HepG2 (cell line): ENCODE measurements around the gene DDHD1. TPM values are rescaled to one million over a fixed set of nuclear protein-coding genes. Genes with fewer than 3 reads are reported as not detected.

Experiments
- ATAC-seq: fragments of 200-7000 bp; cut with Tn5 transposase; 3 replicates; pipeline ENCODE4 v1.9.1; 2020; ENCODE audit warnings: mild to moderate bottlenecking, moderate library complexity
- BruUV-seq: library from RNA; stranded (reverse); fragments of 400-500 nt; replicated peaks from 2 replicates; lab custom pipeline; 2021; lab: Mats Ljungman, UMichigan
- CTCF ChIA-PET: fragments of 300-600 bp; formaldehyde crosslinking; extraction: SDS; loops from one replicate; lab custom pipeline; 2021; ENCODE audit warnings: low total read pairs, inconsistent platforms, low intra/inter-chr PET ratio; lab: Yijun Ruan, JAX
- POLR2A ChIA-PET: fragments of 350-600 bp; sonication (Branson Sonifier 250); formaldehyde crosslinking; loops from one replicate; lab custom pipeline; 2020; ENCODE audit warnings: antibody characterized with exemption, inconsistent platforms; lab: Yijun Ruan, JAX
- DNase-seq: peaks from one replicate; pipeline ENCODE4 v3.0.0-alpha.2; 2015; ENCODE audit warnings: low spot score
- FAIRE-seq: peaks from 3 replicates; lab custom pipeline; 2011; peaks lifted over from hg19 to GRCh38; lab: Jason Lieb, UNC
- H2AFZ ChIP-seq: one replicate; pipeline ENCODE4 v1.6.1; 2011; ENCODE audit warnings: low read length, inconsistent platforms
- H3K27ac ChIP-seq: fragments of 300-600 bp; 3 replicates; pipeline ENCODE4 v1.8.0; 2011; ENCODE audit warnings: mixed run types, mild to moderate bottlenecking, mixed read lengths, low read length, inconsistent platforms; ENCODE audit not compliant: insufficient read depth; ENCODE audit errors: extremely low read length
- H3K27me3 ChIP-seq, 2 experiments: fragments of 200-600 bp in 1 of 2; 2 replicates in 1 of 2; 3 replicates in 1 of 2; pipeline versions ENCODE4 v1.6.0 to v1.8.0; 2011; ENCODE audit warnings: low read length in 2 of 2, mild to moderate bottlenecking in 2 of 2, moderate library complexity in 2 of 2, inconsistent platforms in 1 of 2; ENCODE audit not compliant: insufficient read depth in 2 of 2, control insufficient read depth in 1 of 2
- H3K36me3 ChIP-seq, 2 experiments: fragments of 200-600 bp in 1 of 2; replicated peaks in 1 of 2; 2 replicates in 1 of 2; 3 replicates in 1 of 2; pipeline versions ENCODE4 v1.5.1 to v1.8.0; 2011; ENCODE audit warnings: low read length in 2 of 2, inconsistent platforms in 1 of 2; ENCODE audit not compliant: insufficient read depth in 2 of 2, control insufficient read depth in 1 of 2
- H3K4me1 ChIP-seq: 2 replicates; pipeline ENCODE4 v1.5.1; 2012; ENCODE audit warnings: low read length, inconsistent platforms; ENCODE audit not compliant: insufficient read depth
- H3K4me2 ChIP-seq: 2 replicates; pipeline ENCODE4 v1.6.0; 2011; ENCODE audit warnings: low read depth, low read length, inconsistent platforms
- H3K4me3 ChIP-seq, 3 experiments: fragments of 200-600 bp in 1 of 3; sonication (generic), shearing (Covaris generic) in 1 of 3; replicated peaks in 1 of 3; 2 replicates each; pipeline ENCODE4 v1.5.1; 2011 to 2016; ENCODE audit warnings: low read length in 3 of 3, inconsistent platforms in 2 of 3, low read depth in 2 of 3, mild to moderate bottlenecking in 2 of 3, control low read depth in 1 of 3, mixed read lengths in 1 of 3; ENCODE audit not compliant: insufficient read depth in 1 of 3
- H3K79me2 ChIP-seq: one replicate; pipeline ENCODE4 v1.6.1; 2011; ENCODE audit warnings: low read length, inconsistent platforms; ENCODE audit not compliant: insufficient read depth
- H3K9ac ChIP-seq: 2 replicates; pipeline ENCODE4 v1.6.0; 2011; ENCODE audit warnings: mild to moderate bottlenecking, low read depth, low read length, inconsistent platforms; ENCODE audit not compliant: insufficient read depth
- H3K9me3 ChIP-seq: 2 replicates; pipeline ENCODE4 v1.5.1; 2012; ENCODE audit warnings: mild to moderate bottlenecking, low read length
- H4K20me1 ChIP-seq: 2 replicates; pipeline ENCODE4 v1.6.0; 2011; ENCODE audit warnings: inconsistent platforms, mild to moderate bottlenecking, low read length, moderate library complexity; ENCODE audit not compliant: insufficient read depth
- AGO1 ChIP-seq: fragments of 200-400 bp; formaldehyde crosslinking; IDR thresholded peaks from 2 replicates; pipeline ENCODE4 v1.6.1; 2017; ENCODE audit warnings: mild to moderate bottlenecking, low read depth, low read length, moderate library complexity; ENCODE audit not compliant: poor library complexity, severe bottlenecking
- ARID2 ChIP-seq: sonication (generic); formaldehyde crosslinking; IDR thresholded peaks from 2 replicates; pipeline ENCODE4 v1.8.1; 2022; ENCODE audit warnings: mild to moderate bottlenecking, missing genetic modification reagents, borderline replicate concordance
- ARNT2 ChIP-seq: sonication (generic); formaldehyde crosslinking; IDR thresholded peaks from 2 replicates; pipeline ENCODE4 v1.8.0; 2022; ENCODE audit warnings: mild to moderate bottlenecking, low read depth, missing genetic modification reagents, moderate library complexity
- ERF ChIP-seq: IDR thresholded peaks from 2 replicates; pipeline ENCODE4 v1.6.1; 2018; ENCODE audit warnings: missing biosample characterization, missing genetic modification reagents
- ETV6 ChIP-seq: sonication (generic); formaldehyde crosslinking; conservative IDR thresholded peaks from 2 replicates; pipeline ENCODE4 v1.4.0; 2020; ENCODE audit warnings: missing genetic modification reagents
- PAX8 ChIP-seq: sonication (generic); formaldehyde crosslinking; IDR thresholded peaks from 2 replicates; pipeline ENCODE4 v1.8.0; 2022; ENCODE audit warnings: mild to moderate bottlenecking, missing genetic modification reagents, borderline replicate concordance
- PRPF4 ChIP-seq: fragments of 200-400 bp; formaldehyde crosslinking; IDR thresholded peaks from 2 replicates; pipeline ENCODE4 v1.6.1; 2016; ENCODE audit warnings: low read length, low read depth; ENCODE audit not compliant: poor library complexity, severe bottlenecking
- RELA ChIP-seq: sonication (generic); formaldehyde crosslinking; IDR thresholded peaks from 2 replicates; pipeline ENCODE4 v1.4.0; 2020; ENCODE audit warnings: missing genetic modification reagents
- SP5 ChIP-seq: IDR thresholded peaks from 2 replicates; pipeline ENCODE4 v1.6.1; 2016; ENCODE audit warnings: low read depth, borderline replicate concordance
- THAP7 ChIP-seq: sonication (generic); formaldehyde crosslinking; IDR thresholded peaks from 2 replicates; pipeline ENCODE4 v1.8.1; 2023; ENCODE audit warnings: mild to moderate bottlenecking, missing genetic modification reagents
- ZBTB21 ChIP-seq: sonication (generic); formaldehyde crosslinking; IDR thresholded peaks from 2 replicates; pipeline ENCODE4 v1.4.0; 2020; ENCODE audit warnings: missing genetic modification reagents
- ZBTB26 ChIP-seq: IDR thresholded peaks from 2 replicates; pipeline ENCODE4 v1.6.1; 2016; ENCODE audit warnings: missing compliant biosample characterization, missing genetic modification reagents, borderline replicate concordance
- ZBTB4 ChIP-seq: sonication (generic); formaldehyde crosslinking; IDR thresholded peaks from 2 replicates; pipeline ENCODE4 v1.4.0; 2020; ENCODE audit warnings: missing genetic modification reagents, mild to moderate bottlenecking, borderline replicate concordance
- ZBTB46 ChIP-seq: sonication (generic); formaldehyde crosslinking; IDR thresholded peaks from 2 replicates; pipeline ENCODE4 v1.4.0; 2020; ENCODE audit warnings: mild to moderate bottlenecking, missing genetic modification reagents, borderline replicate concordance
- ZGPAT ChIP-seq: IDR thresholded peaks from 2 replicates; pipeline ENCODE4 v1.6.1; 2016; ENCODE audit warnings: mild to moderate bottlenecking
- ZNF329 ChIP-seq: sonication (generic); formaldehyde crosslinking; IDR thresholded peaks from 2 replicates; pipeline ENCODE4 v1.9.0; 2021; ENCODE audit warnings: low read depth, mild to moderate bottlenecking, missing genetic modification reagents
- WGBS: methylation state at CpG from one replicate; pipeline ENCODE4 v1.1.6; 2017; ENCODE audit warnings: low lambda C conversion rate; 5-methylcytosine and 5-hydroxymethylcytosine counted together
- in situ Hi-C: cut with HindIII; loops from 2 replicates; pipeline ENCODE4 v1.10.0; 2017; ENCODE audit warnings: low pct_unique_long_range_greater_than_20kb; ENCODE audit not compliant: extremely low pct_ligation_motif_present
- intact Hi-C: fragments of 100-400 bp; cut with micrococcal nuclease; formaldehyde crosslinking; loops from one replicate; pipeline ENCODE4 v1.10.0; 2022; ENCODE audit not compliant: unreplicated experiment
- polyA plus RNA-seq, 8 experiments: library from polyadenylated mRNA; depleted of rRNA in 3 of 8; stranded (reverse) in 7 of 8; unstranded in 1 of 8; fragments of >200 nt; fragmentation: Illumina TruSeq in 4 of 8; extraction: Trizol in 4 of 8; gene quantifications; 2 replicates each; pipeline versions ENCODE4 v1.2.1 to v1.2.3, GENCODE V29; 2011 to 2016; ENCODE audit warnings: low read depth in 4 of 8, missing spikeins in 1 of 8, mixed read lengths in 1 of 8; ENCODE audit not compliant: insufficient read depth in 1 of 8
- total RNA-seq, 5 experiments: library from RNA; depleted of rRNA; stranded (reverse); fragments of >200 nt; fragmentation: Illumina TruSeq; extraction: Trizol; gene quantifications; 2 replicates each; pipeline ENCODE4 v1.2.3, GENCODE V29; 2016; ENCODE audit warnings: low read depth in 1 of 5

The DDHD1 gene
- total and polyA plus RNA-seq, 2 of the 13 experiments (the other 11 are each of a cell fraction or from before 2014, with no cell fraction given), result 4.6 to 8.3 TPM

GRCh38 chr14:53041067-53041466 lies 112.1 kb downstream of the DDHD1 start:
- WGBS, result 96% methylated on average over 2 of the region's 2 CpGs

More at GRCh38 chr14:53041067-53041466, 112.1 kb downstream of the DDHD1 start:
- DNase-seq (no peak), FAIRE-seq (no peak), ATAC-seq (no peak)
- no peaks in the 10 kb centered on the region for H3K9me3 ChIP-seq
- H2AFZ ChIP-seq, result no peak overlapping the region
- intact Hi-C loops (no loop called here), in situ Hi-C loops (no loop called here)
- H3K79me2 ChIP-seq, result no peaks in the 10 kb centered on the region
- no peaks in the 10 kb centered on the region for H3K4me1 ChIP-seq
- no peak overlapping the region for H3K4me2 ChIP-seq
- no peaks in the 10 kb centered on the region for H3K27me3 ChIP-seq
- ChIA-PET POLR2A (no interaction called here), CTCF (no interaction called here)
- no peak overlapping the region for H3K9ac ChIP-seq
- no peaks in the 10 kb centered on the region for H3K36me3 ChIP-seq
- BruUV-seq, result no TSS peak
- no peak overlapping the region for H3K4me3 ChIP-seq
- no peak overlapping the region for H3K27ac ChIP-seq
- TF ChIP-seq ZBTB26 (CRISPR knock-in tag) (no peak), ERF (no peak), ZBTB4 (no peak), RELA (CRISPR knock-in tag) (no peak), AGO1 (no peak), PRPF4 (no peak), ZBTB21 (CRISPR knock-in tag) (no peak), THAP7 (CRISPR knock-in tag) (no peak), SP5 (no peak), PAX8 (no peak), ETV6 (no peak), ARNT2 (CRISPR knock-in tag) (no peak), ZGPAT (CRISPR knock-in tag) (no peak), ZNF329 (CRISPR knock-in tag) (no peak), ZBTB46 (CRISPR knock-in tag) (no peak), ARID2 (CRISPR knock-in tag) (no peak)
- H4K20me1 ChIP-seq, result no peaks in the 10 kb centered on the region
